Measurements from ENCODE around the gene SERPINB6. TPM values are rescaled to one million over a fixed set of nuclear protein-coding genes. Genes with fewer than 3 reads are reported as not detected.
"Not testable (repeated sequence)": the region's sequence is repeated elsewhere in the genome, so short reads cannot be mapped to it uniquely, and the experiment has no call there.

The SERPINB6 gene
- total RNA-seq, 4 donors from 2014 or later = 21.2 to 37.0 (median 35.6) TPM

GRCh38 chr6:2937627-2938003 is 33.8 kb downstream of the SERPINB6 start:
- WGBS, 2 donors = 88 to 92% methylated on average over 3 of the region's 3 CpGs
- intact Hi-C loops (cut with DNase I; ENCODE audit: low total_unique reads) = loop anchor here (10.0 kb wide), 1 partner anchor 93 kb away; the partner anchor contains the start of gene SERPINB1

DNA sequence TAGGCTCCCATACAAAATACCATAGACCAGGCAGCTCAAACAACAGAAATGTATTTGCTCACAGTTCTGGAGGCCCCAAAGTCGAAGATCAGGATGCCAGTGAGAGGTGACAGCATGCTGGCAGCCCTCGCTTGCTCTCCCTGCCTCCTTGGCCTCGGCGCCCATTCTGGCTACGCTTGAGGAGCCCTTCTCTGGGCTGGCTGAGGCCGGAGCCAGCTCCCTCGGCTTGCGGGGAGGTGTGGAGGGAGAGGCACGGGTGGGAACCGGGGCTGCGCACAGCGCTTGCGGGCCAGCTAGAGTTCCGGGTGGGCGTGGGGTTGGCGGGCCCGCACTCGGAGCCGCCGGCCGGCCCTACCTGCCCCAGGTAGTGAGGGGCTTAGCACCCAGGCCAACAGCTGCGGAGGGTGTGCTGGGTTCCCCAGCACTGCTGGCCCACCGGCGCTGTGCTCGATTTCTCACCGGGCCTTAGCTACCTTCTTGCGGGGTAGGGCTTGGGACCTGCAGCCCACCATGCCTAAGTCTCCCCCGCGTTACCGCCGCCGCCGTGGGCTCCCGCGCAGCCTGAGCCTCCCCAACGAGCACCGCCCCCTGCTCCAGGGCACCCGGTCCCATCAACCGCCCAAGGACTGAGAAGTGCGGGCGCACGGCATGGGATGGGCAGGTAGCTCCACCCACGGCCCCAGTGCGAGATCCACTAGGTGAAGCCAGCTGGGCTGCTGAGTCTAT is 35.6 kb downstream of the SERPINB6 start:
- WGBS, 2 donors = 95 to 96% methylated on average over 42 to 44 of the region's 44 CpGs
- TF ChIP-seq CTCF (IDR thresholded peaks at IDR 0.05) (no peak), POLR2A (IDR thresholded peaks at IDR 0.05) (no peak)
- no peak overlapping the region for H3K4me3 ChIP-seq (ENCODE audit: low read depth, poor library complexity, severe bottlenecking)
- peak in 1 of 2 donors; percentile 71 for DNase-seq (ENCODE audit: low spot score in 2 of 2)
- intact Hi-C loops (cut with DNase I; ENCODE audit: low total_unique reads) = loop anchor here (10.0 kb wide), 1 partner anchor 91 kb away; the partner anchor contains the start of gene SERPINB1

More at GRCh38 chr6:2937627-2938003, 33.8 kb downstream of the SERPINB6 start:
- DNase-seq (ENCODE audit: low spot score in 2 of 2) = peak in 1 of 2 donors; percentile 53
- H3K4me3 ChIP-seq (ENCODE audit: low read depth, poor library complexity, severe bottlenecking) = no peak overlapping the region
- TF ChIP-seq POLR2A (IDR thresholded peaks at IDR 0.05) (no peak), CTCF (IDR thresholded peaks at IDR 0.05) (no peak)

DNA sequence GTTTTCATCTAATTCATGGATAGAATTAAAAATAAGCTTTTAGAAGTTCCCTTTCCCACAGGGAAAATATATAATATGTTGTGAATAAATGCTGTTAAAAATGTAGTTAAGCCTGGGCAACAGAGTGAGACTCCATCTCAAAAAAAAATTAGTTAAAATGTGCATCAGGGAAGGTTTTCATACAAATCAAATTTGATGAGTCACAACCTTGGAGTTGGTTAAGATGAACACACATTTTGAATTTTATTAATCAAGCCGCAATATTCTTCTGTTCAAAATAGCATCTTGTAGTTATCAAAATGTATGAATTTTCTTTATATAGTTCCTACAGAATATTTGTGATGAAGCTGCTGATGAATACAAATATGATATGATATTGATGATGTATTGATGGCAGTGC is 37.3 kb downstream of the SERPINB6 start:
- TF ChIP-seq POLR2A (IDR thresholded peaks at IDR 0.05) = no peak
- intact Hi-C loops (cut with DNase I; ENCODE audit: low total_unique reads) = loop anchor here (10.0 kb wide), 1 partner anchor 89 kb away; the partner anchor contains the start of gene SERPINB1
- H3K4me3 ChIP-seq (ENCODE audit: low read depth, poor library complexity, severe bottlenecking) = no peak overlapping the region
- 72 to 73% methylated on average over 1 of the region's 1 CpG for WGBS, 2 donors
- DNase-seq (ENCODE audit: low spot score in 2 of 2) = no peak

GRCh38 chr6:2932911-2933310 is 38.5 kb downstream of the SERPINB6 start:
- not testable (repeated sequence) for H3K4me3 ChIP-seq (ENCODE audit: low read depth, poor library complexity, severe bottlenecking)
- 75 to 78% methylated on average over 11 of the region's 11 CpGs for WGBS, 2 donors
- intact Hi-C loops (cut with DNase I; ENCODE audit: low total_unique reads) = loop anchor here (10.0 kb wide), 1 partner anchor 88 kb away; the partner anchor contains the start of gene SERPINB1
- DNase-seq (ENCODE audit: low spot score in 2 of 2) = peak in 1 of 2 donors; percentile 79

- H3K4me3 ChIP-seq (ENCODE audit: low read depth, poor library complexity, severe bottlenecking) = no peak overlapping the region
- 20 to 25% methylated on average over 11 of the region's 11 CpGs for WGBS, 2 donors
- intact Hi-C loops (cut with DNase I; ENCODE audit: low total_unique reads) = loop anchor here (10.0 kb wide), 1 partner anchor 87 kb away; the partner anchor contains the start of gene SERPINB1
- TF ChIP-seq POLR2A (IDR thresholded peaks at IDR 0.05) (no peak), CTCF (IDR thresholded peaks at IDR 0.05) (peak in 1 of 3 donors; percentile 79)
- DNase-seq (ENCODE audit: low spot score in 2 of 2) = peak; percentile 80 to 95
Observed at GRCh38 chr6:2931970-2932748, 39.2 kb downstream of the SERPINB6 start.

DNA sequence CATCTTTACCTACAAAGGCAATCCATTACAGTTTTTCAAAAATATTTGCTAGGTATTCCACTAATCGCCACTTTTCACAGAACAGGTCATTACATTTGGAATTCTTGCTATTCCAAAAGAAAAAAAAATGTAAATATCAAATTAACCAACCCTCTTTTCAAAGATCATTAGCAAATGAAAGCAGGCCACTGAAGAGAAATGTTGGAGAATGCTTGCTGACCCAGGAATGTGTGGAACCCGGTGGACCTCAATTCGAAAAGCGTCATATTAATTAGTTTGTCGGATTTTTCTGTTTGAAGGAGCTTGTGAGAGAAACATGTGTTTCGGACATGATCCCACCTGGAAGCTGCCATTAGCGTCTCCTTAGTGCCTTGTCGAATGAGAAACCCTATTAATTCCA is 40.3 kb downstream of the SERPINB6 start:
- WGBS, 2 donors = 76 to 86% methylated on average over 8 of the region's 8 CpGs
- TF ChIP-seq POLR2A (IDR thresholded peaks at IDR 0.05) = no peak
- TF ChIP-seq CTCF (IDR thresholded peaks at IDR 0.05) = no peak
- intact Hi-C loops (cut with DNase I; ENCODE audit: low total_unique reads) = loop anchor here (10.0 kb wide), 1 partner anchor 86 kb away; the partner anchor contains the start of gene SERPINB1
- DNase-seq (ENCODE audit: low spot score in 2 of 2) = no peak
- H3K4me3 ChIP-seq (ENCODE audit: low read depth, poor library complexity, severe bottlenecking) = no peak overlapping the region

GRCh38 chr6:2927931-2928330 is 43.4 kb downstream of the SERPINB6 start:
- H3K4me3 ChIP-seq (ENCODE audit: low read depth, poor library complexity, severe bottlenecking); intact Hi-C loops (cut with DNase I; ENCODE audit: low total_unique reads): not testable (repeated sequence)
- WGBS, 2 donors = 58 to 68% methylated on average over 13 of the region's 13 CpGs
- peak in 1 of 2 donors; percentile 32 for DNase-seq (ENCODE audit: low spot score in 2 of 2)

GRCh38 chr6:2925842-2926747 is 45.3 kb downstream of the SERPINB6 start:
- intact Hi-C loops (cut with DNase I; ENCODE audit: low total_unique reads); H3K4me3 ChIP-seq (ENCODE audit: low read depth, poor library complexity, severe bottlenecking): not testable (repeated sequence)
- 66 to 71% methylated on average over 13 of the region's 13 CpGs for WGBS, 2 donors
- DNase-seq (ENCODE audit: low spot score in 2 of 2) = peak in 1 of 2 donors; percentile 52

Data from lower leg skin (tissue), 4 donors.